Progenitor cell of endocrine pancreas (in vitro differentiated cells): ENCODE results near the gene GALNT11. TPM values are rescaled to one million over a fixed set of nuclear protein-coding genes. Genes with fewer than 3 reads are reported as not detected.

Experiments used
- DNase-seq: peaks from one replicate; pipeline ENCODE4 v3.0.0; 2021; ENCODE audit warnings: low spot score; ENCODE audit not compliant: unreplicated experiment
- H3K27ac Mint-ChIP-seq: 2 replicates; pipeline ENCODE4 v1.8.0; 2021; ENCODE audit warnings: mild to moderate bottlenecking, moderate library complexity, mixed read lengths
- H3K27me3 Mint-ChIP-seq: 2 replicates; pipeline ENCODE4 v1.8.0; 2021; ENCODE audit warnings: mixed read lengths
- H3K36me3 Mint-ChIP-seq: 2 replicates; pipeline ENCODE4 v1.8.0; 2022; ENCODE audit warnings: mixed read lengths; ENCODE audit not compliant: insufficient read depth
- H3K4me1 Mint-ChIP-seq: 2 replicates; pipeline ENCODE4 v1.8.0; 2021; ENCODE audit warnings: low read depth, mixed read lengths
- H3K4me3 Mint-ChIP-seq: 2 replicates; pipeline ENCODE4 v1.8.0; 2021; ENCODE audit warnings: low read depth, mild to moderate bottlenecking, moderate library complexity, mixed read lengths
- H3K9me3 Mint-ChIP-seq: 2 replicates; pipeline ENCODE4 v1.8.0; 2021; ENCODE audit warnings: low read depth, mixed read lengths
- CTCF ChIP-seq: fragments of 200-600 bp; sonication (generic); IDR thresholded peaks from one replicate; pipeline ENCODE4 v1.5.0; 2021; ENCODE audit warnings: antibody characterized with exemption, mild to moderate bottlenecking; ENCODE audit not compliant: unreplicated experiment
- total RNA-seq: library from RNA; stranded (reverse); gene quantifications from 2 replicates; pipeline ENCODE4 v1.2.1, GENCODE V29; 2021

GALNT11 gene
- total RNA-seq, 1 donor from 2014 or later: 29.5 TPM

- no peaks in the 10 kb centered on the region for H3K9me3 Mint-ChIP-seq
- H3K27me3 Mint-ChIP-seq: no peaks in the 10 kb centered on the region
- no peak overlapping the region for H3K27ac Mint-ChIP-seq
- H3K4me3 Mint-ChIP-seq: no peak overlapping the region
- H3K36me3 Mint-ChIP-seq: peaks cover 44% of the 10 kb centered on the region
- no peak for TF ChIP-seq CTCF
- H3K4me1 Mint-ChIP-seq: no peaks in the 10 kb centered on the region
- no peak for DNase-seq
Observed at GRCh38 chr7:152152267-152152666, 126.8 kb downstream of the GALNT11 start.

- Mint-ChIP-seq H3K4me1 (no peaks in the 10 kb centered on the region), H3K4me3 (no peak overlapping the region), H3K27ac (no peak overlapping the region), H3K9me3 (no peaks in the 10 kb centered on the region), H3K27me3 (no peaks in the 10 kb centered on the region), H3K36me3 (peaks cover 39% of the 10 kb centered on the region)
- no peak for TF ChIP-seq CTCF
- DNase-seq: no peak
Observed at GRCh38 chr7:152158801-152159587, 133.5 kb downstream of the GALNT11 start.

GRCh38 chr7:152161171-152161570 is 135.7 kb downstream of the GALNT11 start:
- H3K36me3 Mint-ChIP-seq: peaks cover 37% of the 10 kb centered on the region
- DNase-seq: no peak

GRCh38 chr7:152162287-152162686 is 136.8 kb downstream of the GALNT11 start:
- Mint-ChIP-seq H3K4me3 (no peak overlapping the region), H3K4me1 (no peaks in the 10 kb centered on the region), H3K27ac (no peak overlapping the region), H3K36me3 (peaks cover 36% of the 10 kb centered on the region), H3K9me3 (no peaks in the 10 kb centered on the region), H3K27me3 (no peaks in the 10 kb centered on the region)
- no peak for TF ChIP-seq CTCF
- no peak for DNase-seq

More at GRCh38 chr7:152161171-152161570, 135.7 kb downstream of the GALNT11 start:
- TF ChIP-seq CTCF: no peak
- no peak overlapping the region for H3K4me3 Mint-ChIP-seq
- H3K9me3 Mint-ChIP-seq: no peaks in the 10 kb centered on the region
- no peaks in the 10 kb centered on the region for H3K27me3 Mint-ChIP-seq
- H3K27ac Mint-ChIP-seq: no peak overlapping the region
- H3K4me1 Mint-ChIP-seq: no peaks in the 10 kb centered on the region

Other genes with a start within 250 kb of the GALNT11 start
- gene PRKAG2, start 148.6 kb upstream of the GALNT11 start, total RNA-seq: 20.6 and 23.4 TPM in 2 replicates
- not detected in 2 replicates for gene GALNTL5, start 69.2 kb upstream of the GALNT11 start, total RNA-seq